ENCODE results near the gene DTNBP1. TPM values are rescaled to one million over a fixed set of nuclear protein-coding genes. Genes with fewer than 3 reads are reported as not detected.
"Not testable (repeated sequence)": the region's sequence is repeated elsewhere in the genome, so short reads cannot be mapped to it uniquely, and the experiment has no call there.

DTNBP1 gene
- total RNA-seq, 2 experiments from 2014 or later = 18.3 to 19.3 TPM

DNA sequence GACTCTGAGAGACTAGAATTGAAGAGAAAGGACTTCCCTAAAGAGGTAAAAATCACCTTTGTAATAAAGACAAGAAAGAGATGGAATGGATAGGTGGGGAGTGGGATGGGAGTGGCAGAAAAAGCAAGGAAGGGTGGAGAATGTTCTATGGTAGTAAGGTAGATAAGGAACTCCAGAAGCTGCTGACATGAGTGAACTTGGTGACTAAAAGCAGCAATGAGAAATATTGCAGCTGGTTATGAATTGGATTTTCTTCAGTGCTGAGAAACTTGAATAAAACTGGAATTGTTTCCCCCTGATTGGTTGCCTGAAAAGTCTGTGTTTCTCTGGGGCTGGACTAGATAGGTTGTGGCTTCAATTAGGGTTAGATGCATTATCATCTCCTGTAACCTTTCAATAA is 15.7 kb upstream of the DTNBP1 start:
- H3K27ac Mint-ChIP-seq = no peak overlapping the region
- no peak for ATAC-seq (ENCODE audit: low read depth)
- DNase-seq = no peak
- peaks cover 15% of the 10 kb centered on the region for H3K27me3 Mint-ChIP-seq
- POLR2A ChIA-PET = no interaction called here
- peaks cover 2% of the 10 kb centered on the region for H3K36me3 Mint-ChIP-seq
- H3K4me1 Mint-ChIP-seq = peaks cover 2% of the 10 kb centered on the region
- H3K9me3 Mint-ChIP-seq = peaks cover 3% of the 10 kb centered on the region
- H3K4me3 Mint-ChIP-seq = no peak overlapping the region

DNA sequence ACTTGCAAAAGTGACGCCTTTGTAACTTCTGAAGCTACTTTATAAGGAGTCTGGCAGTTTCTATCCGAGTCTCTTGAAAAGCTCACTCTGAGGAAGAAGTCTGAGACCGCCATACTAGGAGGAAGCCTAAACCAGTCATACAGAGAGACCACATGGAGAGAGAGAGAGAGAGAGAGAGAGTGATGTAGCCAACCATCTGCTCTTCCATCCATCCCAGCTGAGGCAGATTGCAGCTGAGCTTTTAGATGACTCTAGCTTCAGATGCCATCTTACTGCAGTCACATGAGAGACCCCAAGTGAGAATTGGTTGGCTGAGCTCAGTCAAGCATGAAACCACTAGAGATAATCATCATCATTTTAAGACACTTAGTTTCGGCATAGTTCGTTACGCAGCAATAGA is 15.0 kb upstream of the DTNBP1 start:
- no peak for ATAC-seq (ENCODE audit: low read depth)
- no peaks in the 10 kb centered on the region for H3K36me3 Mint-ChIP-seq
- no peak for DNase-seq
- peaks cover 2% of the 10 kb centered on the region for H3K4me1 Mint-ChIP-seq
- H3K27me3 Mint-ChIP-seq = peaks cover 17% of the 10 kb centered on the region
- POLR2A ChIA-PET = no interaction called here
- no peaks in the 10 kb centered on the region for H3K9me3 Mint-ChIP-seq
- no peak overlapping the region for H3K4me3 Mint-ChIP-seq
- no peak overlapping the region for H3K27ac Mint-ChIP-seq

DNA sequence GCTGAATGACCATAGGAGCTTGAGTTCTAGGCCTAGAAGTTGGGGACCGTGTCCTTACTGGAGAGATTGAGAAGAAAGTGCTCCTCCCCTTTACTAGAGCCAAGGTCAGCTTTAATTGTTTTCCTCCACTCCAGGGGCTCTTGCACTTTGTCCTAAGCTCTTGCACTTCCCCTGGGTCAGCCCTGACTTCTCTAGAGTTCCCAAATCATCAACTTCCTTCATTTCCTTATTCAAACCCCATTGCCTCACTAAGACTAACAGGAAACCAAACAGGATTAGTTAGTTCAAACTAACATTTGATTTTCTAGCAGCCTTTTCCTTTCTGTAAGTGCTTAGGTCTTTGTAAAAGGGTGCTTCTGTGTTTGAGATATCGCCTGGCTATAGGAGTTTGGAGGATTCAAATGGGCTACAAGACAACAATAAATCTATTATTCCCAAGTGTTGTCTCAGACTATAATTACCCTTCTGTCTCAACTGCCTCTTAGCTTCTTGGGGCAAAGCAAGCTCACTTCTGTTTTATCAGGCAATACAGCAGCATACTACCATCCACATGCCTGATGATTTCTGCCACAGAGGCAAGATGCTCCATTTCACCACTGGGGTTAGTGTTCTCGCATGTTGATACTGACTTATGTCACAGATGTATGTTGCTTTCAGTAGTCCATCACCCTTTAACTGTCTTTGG is 12.8 kb upstream of the DTNBP1 start:
- no peak overlapping the region for H3K4me3 Mint-ChIP-seq
- peaks cover 16% of the 10 kb centered on the region for H3K27me3 Mint-ChIP-seq
- ATAC-seq (ENCODE audit: low read depth) (no peak), DNase-seq (no peak)
- H3K27ac Mint-ChIP-seq = no peak overlapping the region
- no peaks in the 10 kb centered on the region for H3K36me3 Mint-ChIP-seq
- peaks cover 2% of the 10 kb centered on the region for H3K4me1 Mint-ChIP-seq
- no peaks in the 10 kb centered on the region for H3K9me3 Mint-ChIP-seq
- POLR2A ChIA-PET = no interaction called here

DNA sequence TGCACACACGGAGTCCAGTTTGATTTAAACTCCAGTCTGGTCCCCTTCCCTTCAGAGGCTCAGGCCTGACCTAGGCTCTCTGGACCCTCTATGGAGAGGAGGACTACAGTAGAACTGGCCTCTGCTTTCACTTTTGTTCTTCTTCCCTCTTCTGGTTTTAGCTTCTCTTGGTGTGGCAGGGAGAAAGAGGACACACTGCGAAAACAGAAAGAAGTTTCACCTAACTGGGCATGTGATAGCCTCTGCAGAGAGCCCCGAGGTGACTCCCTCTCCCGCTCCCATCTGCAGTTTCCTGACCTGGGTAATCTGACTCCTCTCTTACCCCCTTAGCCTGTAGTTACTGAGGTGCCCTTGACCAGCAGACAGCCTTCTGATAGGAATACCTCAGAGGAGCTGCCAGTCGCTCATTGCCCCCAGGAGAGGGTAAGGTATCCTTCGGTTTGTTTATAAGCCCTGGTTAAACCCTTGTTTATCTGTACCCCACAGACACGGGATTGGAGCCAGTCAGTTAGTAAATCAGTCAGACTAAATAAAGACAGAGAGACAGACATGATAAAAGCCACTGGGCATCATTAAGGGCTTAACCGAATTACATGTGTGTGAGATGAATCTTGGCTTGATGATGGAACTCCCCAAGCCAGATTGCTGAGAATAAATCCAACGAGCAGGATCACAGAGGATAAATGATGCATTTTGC is 12.0 kb upstream of the DTNBP1 start:
- peaks cover 23% of the 10 kb centered on the region for H3K27me3 Mint-ChIP-seq
- DNase-seq (no peak), ATAC-seq (ENCODE audit: low read depth) (no peak)
- H3K9me3 Mint-ChIP-seq = no peaks in the 10 kb centered on the region
- no peaks in the 10 kb centered on the region for H3K36me3 Mint-ChIP-seq
- no peak overlapping the region for H3K27ac Mint-ChIP-seq
- peaks cover 2% of the 10 kb centered on the region for H3K4me1 Mint-ChIP-seq
- H3K4me3 Mint-ChIP-seq = no peak overlapping the region
- POLR2A ChIA-PET = no interaction called here

DNA sequence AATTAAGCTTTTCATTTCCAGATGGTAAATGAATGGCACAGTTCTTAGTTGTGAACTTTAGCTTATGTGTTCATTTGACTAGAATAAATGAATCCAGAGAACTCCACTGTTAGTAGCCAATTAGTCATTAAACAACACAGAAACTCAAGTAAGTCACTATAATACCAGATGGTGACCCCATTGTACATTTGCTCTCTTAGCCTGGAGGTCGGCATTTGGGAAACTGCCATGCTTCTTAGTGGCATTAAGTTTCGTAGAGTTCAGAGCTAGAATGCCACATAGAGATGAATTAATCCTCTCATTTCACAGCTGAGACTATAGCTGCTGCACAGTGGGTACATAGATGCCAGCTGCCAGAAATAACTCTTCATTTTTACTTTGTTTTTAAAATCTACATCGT is 10.8 kb upstream of the DTNBP1 start:
- H3K27me3 Mint-ChIP-seq = peaks cover 31% of the 10 kb centered on the region
- H3K9me3 Mint-ChIP-seq = no peaks in the 10 kb centered on the region
- ATAC-seq (ENCODE audit: low read depth) (no peak), DNase-seq (no peak)
- no peaks in the 10 kb centered on the region for H3K36me3 Mint-ChIP-seq
- POLR2A ChIA-PET = no interaction called here
- H3K27ac Mint-ChIP-seq = no peak overlapping the region
- no peak overlapping the region for H3K4me3 Mint-ChIP-seq
- H3K4me1 Mint-ChIP-seq = peaks cover 2% of the 10 kb centered on the region

DNA sequence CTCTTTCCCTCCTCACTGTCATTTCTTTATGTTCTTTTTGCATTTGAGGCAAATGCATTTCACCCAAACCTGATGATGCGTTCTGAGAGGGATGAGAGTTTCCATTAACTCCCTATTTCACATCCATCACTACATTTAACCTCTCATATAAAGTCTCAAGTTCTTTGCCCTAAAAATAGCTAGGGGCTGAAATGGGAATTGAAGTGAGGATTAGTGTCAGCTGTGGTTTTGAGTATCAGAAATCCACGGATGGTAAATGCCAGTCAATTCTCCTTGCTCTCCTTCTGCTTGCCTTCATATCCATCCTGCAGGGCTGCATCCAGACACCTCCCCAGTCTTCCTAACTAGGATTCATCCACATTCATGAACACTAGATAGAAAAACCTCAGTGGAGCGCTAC is 10.0 kb upstream of the DTNBP1 start:
- Mint-ChIP-seq H3K36me3 (no peaks in the 10 kb centered on the region), H3K4me1 (peaks cover 4% of the 10 kb centered on the region), H3K4me3 (no peak overlapping the region), H3K27ac (no peak overlapping the region), H3K9me3 (no peaks in the 10 kb centered on the region), H3K27me3 (peaks cover 33% of the 10 kb centered on the region)
- POLR2A ChIA-PET = no interaction called here
- ATAC-seq (ENCODE audit: low read depth) (no peak), DNase-seq (no peak)

DNA sequence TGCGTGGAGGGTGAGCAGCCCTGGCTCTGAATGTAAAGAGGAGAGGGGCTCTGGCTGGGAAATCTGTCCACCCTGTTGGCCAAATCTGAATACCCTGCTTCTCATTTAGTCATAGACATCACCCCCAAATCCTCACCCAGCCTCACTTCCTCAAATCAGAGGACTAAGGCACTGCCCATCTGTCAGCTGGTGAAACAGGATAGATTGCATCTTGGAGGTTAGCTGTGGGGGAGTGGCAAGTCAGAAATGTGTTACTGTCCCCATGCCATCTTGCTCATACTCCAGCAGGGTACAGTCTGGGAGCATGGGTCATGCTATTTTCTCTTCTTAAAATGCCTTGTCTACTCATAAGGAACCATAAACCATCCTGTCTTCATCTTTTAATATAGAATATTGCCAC is 9.5 kb upstream of the DTNBP1 start:
- peaks cover 30% of the 10 kb centered on the region for H3K27me3 Mint-ChIP-seq
- no peak for DNase-seq
- POLR2A ChIA-PET = no interaction called here
- no peaks in the 10 kb centered on the region for H3K9me3 Mint-ChIP-seq
- H3K27ac Mint-ChIP-seq = no peak overlapping the region
- H3K36me3 Mint-ChIP-seq = no peaks in the 10 kb centered on the region
- peaks cover 4% of the 10 kb centered on the region for H3K4me1 Mint-ChIP-seq
- ATAC-seq (ENCODE audit: low read depth) = no peak
- H3K4me3 Mint-ChIP-seq = no peak overlapping the region

DNA sequence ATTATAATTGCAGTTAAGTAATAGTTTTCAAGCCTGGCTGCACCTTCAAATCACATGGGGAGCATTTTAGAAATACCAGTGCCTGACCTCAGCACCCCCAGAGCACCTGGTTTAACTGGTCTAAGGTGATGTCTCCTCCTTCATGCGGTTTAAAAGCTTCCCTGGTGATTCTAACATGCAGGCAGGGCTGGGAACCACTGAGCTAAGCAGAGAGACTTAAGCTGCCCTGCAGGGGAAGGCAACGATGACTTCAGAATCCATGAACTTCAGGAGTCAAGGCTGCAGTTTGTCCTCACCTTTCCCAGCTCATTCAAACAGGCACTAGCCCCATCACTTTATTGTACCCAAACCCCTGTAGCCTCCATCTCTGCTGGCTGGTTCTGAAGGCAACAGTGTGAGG is 6.1 kb upstream of the DTNBP1 start:
- Mint-ChIP-seq H3K4me1 (peaks cover 3% of the 10 kb centered on the region), H3K4me3 (no peak overlapping the region), H3K27ac (no peak overlapping the region), H3K27me3 (peaks cover 34% of the 10 kb centered on the region), H3K9me3 (no peaks in the 10 kb centered on the region), H3K36me3 (no peaks in the 10 kb centered on the region)
- POLR2A ChIA-PET = no interaction called here
- DNase-seq (no peak), ATAC-seq (ENCODE audit: low read depth) (no peak)

DNA sequence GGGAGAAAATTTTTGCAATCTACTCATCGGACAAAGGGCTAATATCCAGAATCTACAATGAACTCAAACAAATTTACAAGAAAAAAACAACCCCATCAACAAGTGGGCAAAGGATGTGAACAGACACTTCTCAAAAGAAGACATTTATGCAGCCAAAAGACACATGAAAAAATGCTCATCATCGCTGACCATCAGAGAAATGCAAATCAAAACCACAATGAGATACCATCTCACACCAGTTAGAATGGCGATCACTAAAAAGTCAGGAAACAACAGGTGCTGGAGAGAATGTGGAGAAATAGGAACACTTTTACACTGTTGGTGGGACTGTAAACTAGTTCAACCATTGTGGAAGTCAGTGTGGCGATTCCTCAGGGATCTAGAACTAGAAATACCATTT is 4.1 kb upstream of the DTNBP1 start:
- H3K36me3 Mint-ChIP-seq; DNase-seq; ATAC-seq (ENCODE audit: low read depth); H3K27ac Mint-ChIP-seq; POLR2A ChIA-PET; H3K4me3 Mint-ChIP-seq; H3K9me3 Mint-ChIP-seq: not testable (repeated sequence)
- H3K4me1 Mint-ChIP-seq = peaks cover 11% of the 10 kb centered on the region
- H3K27me3 Mint-ChIP-seq = peaks cover 32% of the 10 kb centered on the region

DNA sequence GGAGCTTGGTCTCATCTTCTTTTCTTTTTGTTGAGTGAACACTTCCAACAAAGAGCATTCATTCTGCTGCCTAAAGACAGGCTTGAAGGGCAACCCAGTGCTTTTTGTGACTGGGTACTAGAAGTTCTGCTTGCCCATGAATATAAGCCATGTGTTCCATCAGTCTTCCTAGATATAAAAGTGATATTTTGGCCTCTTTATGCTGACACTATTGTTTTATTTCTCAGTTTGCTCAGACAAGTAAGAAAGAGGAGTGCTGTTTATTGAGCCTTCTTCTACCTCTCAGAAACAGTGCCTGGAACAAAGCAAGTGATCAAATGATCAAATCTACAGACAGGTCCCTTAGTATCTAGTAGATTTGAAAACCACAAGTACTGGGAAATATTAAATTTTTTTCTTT is 2.4 kb upstream of the DTNBP1 start:
- Mint-ChIP-seq H3K27ac (no peak overlapping the region), H3K36me3 (peaks cover 5% of the 10 kb centered on the region), H3K4me3 (no peak overlapping the region), H3K4me1 (peaks cover 13% of the 10 kb centered on the region), H3K9me3 (no peaks in the 10 kb centered on the region), H3K27me3 (peaks cover 29% of the 10 kb centered on the region)
- DNase-seq (no peak), ATAC-seq (ENCODE audit: low read depth) (no peak)
- POLR2A ChIA-PET = no interaction called here

DNA sequence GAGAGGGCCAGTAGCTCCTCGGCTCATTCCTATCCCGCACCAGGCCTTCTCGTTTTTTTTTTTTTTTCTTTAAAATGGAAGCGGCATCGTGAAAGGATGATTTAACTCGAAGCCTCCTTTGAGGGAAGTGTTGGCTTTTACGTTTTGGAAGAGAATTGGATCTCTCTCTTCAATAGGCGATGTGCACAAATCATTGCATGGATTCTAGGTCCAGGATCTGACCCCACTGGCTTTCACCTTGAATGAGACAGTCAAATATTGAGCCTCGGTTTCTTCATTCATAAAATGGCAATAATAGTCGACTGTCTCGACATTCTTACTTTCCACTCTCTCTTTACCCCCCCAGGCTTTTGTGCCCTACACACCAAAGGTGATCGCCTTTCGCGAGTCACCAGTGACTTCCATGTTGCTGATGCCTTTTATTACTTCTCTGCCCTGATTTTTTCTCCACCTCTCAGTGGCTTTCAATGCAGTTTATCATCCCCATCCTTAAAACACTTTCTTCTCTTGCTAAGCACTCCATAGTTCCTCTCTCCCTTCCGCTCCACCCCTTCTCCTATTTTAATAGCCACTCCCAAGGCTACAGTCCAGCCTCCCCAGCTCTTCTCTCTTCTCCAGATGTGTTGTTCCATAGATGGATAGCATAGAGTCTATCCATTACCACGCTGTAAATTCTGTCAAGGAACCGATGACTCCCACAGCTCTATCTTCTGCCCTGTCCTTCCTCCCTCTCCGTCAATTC is 473 bp upstream of the DTNBP1 start:
- POLR2A ChIA-PET = no interaction called here
- Mint-ChIP-seq H3K4me1 (peaks cover 13% of the 10 kb centered on the region), H3K27ac (peak overlapping the region; percentile 78)

DNA sequence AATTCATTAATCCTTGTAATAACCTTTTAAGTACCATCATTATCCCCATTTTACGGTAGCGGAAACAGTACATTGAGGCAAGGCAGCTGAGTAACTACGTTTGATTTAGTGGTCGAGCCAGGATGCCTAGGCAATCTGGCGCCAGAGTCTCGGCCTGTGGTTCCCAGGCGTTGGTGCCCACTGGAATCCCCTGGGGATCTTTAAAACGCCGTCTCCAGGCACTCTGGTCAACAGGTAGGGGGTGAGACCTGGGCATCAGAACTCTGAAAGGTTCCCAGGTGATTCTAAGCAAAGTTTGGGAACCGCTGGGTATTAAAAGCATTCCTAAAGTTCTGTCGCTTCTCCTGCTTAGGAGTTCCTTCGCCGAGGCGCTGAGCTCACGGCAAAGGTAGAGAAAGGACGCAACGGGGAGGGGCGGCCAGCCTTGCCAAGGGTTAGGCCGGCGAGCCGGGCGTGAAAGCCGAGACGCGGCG is 939 bp downstream of the DTNBP1 start:
- peak overlapping the region; percentile 77 for H3K4me3 Mint-ChIP-seq
- H3K27ac Mint-ChIP-seq = peak overlapping the region; percentile 63
- POLR2A ChIA-PET = interaction anchor here (0.6 to 1.4 kb wide), 4 partner anchors 9 to 1097 kb away, joined by 3 to 7 read pairs (median 4); partner anchors contain the start of gene MYLIP
- no peaks in the 10 kb centered on the region for H3K9me3 Mint-ChIP-seq
- peaks cover 10% of the 10 kb centered on the region for H3K36me3 Mint-ChIP-seq
- peaks cover 17% of the 10 kb centered on the region for H3K4me1 Mint-ChIP-seq
- no peak for DNase-seq
- ATAC-seq (ENCODE audit: low read depth) = no peak
- peaks cover 15% of the 10 kb centered on the region for H3K27me3 Mint-ChIP-seq

More for the DNA sequence above, 473 bp upstream of the DTNBP1 start:
- peak overlapping the region; percentile 77 for H3K4me3 Mint-ChIP-seq
- DNase-seq (no peak), ATAC-seq (ENCODE audit: low read depth) (no peak)
- peaks cover 15% of the 10 kb centered on the region for H3K27me3 Mint-ChIP-seq
- no peaks in the 10 kb centered on the region for H3K9me3 Mint-ChIP-seq
- H3K36me3 Mint-ChIP-seq = peaks cover 7% of the 10 kb centered on the region

DNA sequence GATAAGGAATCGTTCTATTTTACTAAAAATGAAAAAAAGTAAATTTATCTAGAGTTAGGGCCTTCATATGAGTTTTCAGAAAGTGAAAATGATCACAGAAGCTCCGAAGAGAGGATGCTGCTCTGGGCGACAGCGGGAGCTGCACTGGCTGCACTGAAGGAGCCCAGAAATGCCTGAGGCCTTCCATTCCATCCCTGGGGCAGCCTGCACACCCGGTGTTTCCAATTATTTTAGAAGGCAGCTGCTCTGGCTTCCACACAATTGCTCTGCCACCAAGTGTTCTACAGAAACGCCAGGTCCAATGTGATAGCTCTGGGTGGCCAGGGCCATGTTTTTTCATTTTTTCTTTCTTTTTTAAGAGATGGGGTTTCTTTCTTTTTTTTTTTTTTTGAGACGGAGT is 3.6 kb downstream of the DTNBP1 start:
- POLR2A ChIA-PET = no interaction called here
- Mint-ChIP-seq H3K4me1 (peaks cover 17% of the 10 kb centered on the region), H3K27me3 (peaks cover 9% of the 10 kb centered on the region), H3K9me3 (no peaks in the 10 kb centered on the region), H3K36me3 (peaks cover 14% of the 10 kb centered on the region), H3K4me3 (no peak overlapping the region), H3K27ac (no peak overlapping the region)
- DNase-seq (no peak), ATAC-seq (ENCODE audit: low read depth) (no peak)
